Rectal smooth muscle tissue (tissue), 1 donor: ENCODE measurements around the gene MAFF.

Source experiments
- H3K27ac ChIP-seq: one replicate; pipeline ENCODE4 v1.7.0; 2013; ENCODE audit warnings: low read depth, low read length, inconsistent platforms
- H3K27me3 ChIP-seq: one replicate; pipeline ENCODE4 v1.7.0; 2013; ENCODE audit warnings: low read length; ENCODE audit not compliant: control insufficient read depth, insufficient read depth
- H3K36me3 ChIP-seq: one replicate; pipeline ENCODE4 v1.7.0; 2013; ENCODE audit warnings: low read length; ENCODE audit not compliant: control insufficient read depth, insufficient read depth
- H3K4me1 ChIP-seq: one replicate; pipeline ENCODE4 v1.7.0; 2013; ENCODE audit warnings: low read length; ENCODE audit not compliant: control insufficient read depth, insufficient read depth
- H3K4me3 ChIP-seq: one replicate; pipeline ENCODE4 v1.7.0; 2013; ENCODE audit warnings: low read length
- H3K9ac ChIP-seq: one replicate; pipeline ENCODE4 v1.7.0; 2013; ENCODE audit warnings: low read length

The MAFF gene

DNA sequence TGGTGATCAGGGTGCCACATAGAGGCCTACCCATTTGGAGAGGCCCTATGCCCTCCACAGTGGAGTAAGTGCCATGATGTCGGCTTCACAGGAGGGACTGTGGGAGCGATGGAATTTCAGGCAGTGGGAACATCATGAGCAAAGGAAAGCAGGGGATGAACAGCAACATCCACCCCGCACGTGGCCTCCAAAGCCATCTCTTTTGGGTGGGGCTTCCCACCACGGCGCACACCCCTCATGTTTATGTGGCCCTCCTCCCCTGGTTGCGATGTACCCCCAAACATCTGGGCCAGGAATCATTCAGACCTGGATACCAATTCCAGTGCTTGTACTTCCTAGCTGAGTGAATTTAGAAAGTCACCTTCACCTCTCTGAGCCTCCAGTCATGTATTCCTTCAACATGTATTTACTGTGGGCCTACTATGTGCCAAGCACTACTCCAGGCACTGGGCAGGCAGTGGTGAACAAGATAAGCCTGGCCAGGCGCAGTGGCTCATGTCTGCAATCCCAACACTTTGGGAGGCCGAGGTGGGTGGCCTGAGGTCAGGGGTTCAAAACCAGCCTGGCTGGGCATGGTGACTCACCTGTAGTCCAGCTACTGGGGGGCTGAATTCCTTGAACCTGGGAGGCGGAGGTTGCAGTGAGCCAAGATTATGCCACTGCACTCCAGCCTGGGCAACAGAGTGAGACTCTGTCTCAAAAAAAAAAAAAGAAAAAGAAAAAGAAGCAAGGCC, 1.8 kb upstream of the MAFF start:
- Histone ChIP-seq H3K4me1 (peaks cover 14% of the 10 kb centered on the region), H3K9ac (no peak overlapping the region), H3K36me3 (no peaks in the 10 kb centered on the region), H3K4me3 (no peak overlapping the region), H3K27ac (no peak overlapping the region), H3K27me3 (no peaks in the 10 kb centered on the region)

DNA sequence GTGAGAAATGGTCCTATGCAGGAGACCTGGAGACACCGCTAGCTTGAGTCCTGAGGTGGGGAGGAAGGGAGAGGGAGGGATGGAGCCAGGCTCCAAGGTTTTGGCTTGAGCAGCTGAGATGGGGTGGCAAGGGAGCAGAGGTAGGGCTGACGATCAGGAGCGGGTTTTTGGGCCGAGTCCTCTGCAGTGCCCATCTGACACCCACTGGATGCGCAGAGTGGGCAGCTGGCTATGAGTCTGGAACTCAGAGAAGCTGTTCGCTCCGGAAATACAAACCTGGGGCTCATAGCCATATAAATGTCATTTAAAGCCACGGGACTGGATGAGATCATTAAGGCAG, 453 bp upstream of the MAFF start:
- no peaks in the 10 kb centered on the region for H3K27me3 ChIP-seq
- H3K27ac ChIP-seq = peak overlapping the region; percentile 67
- H3K36me3 ChIP-seq = no peaks in the 10 kb centered on the region
- peak overlapping the region; percentile 40 for H3K4me3 ChIP-seq
- no peak overlapping the region for H3K9ac ChIP-seq
- peaks cover 20% of the 10 kb centered on the region for H3K4me1 ChIP-seq

DNA sequence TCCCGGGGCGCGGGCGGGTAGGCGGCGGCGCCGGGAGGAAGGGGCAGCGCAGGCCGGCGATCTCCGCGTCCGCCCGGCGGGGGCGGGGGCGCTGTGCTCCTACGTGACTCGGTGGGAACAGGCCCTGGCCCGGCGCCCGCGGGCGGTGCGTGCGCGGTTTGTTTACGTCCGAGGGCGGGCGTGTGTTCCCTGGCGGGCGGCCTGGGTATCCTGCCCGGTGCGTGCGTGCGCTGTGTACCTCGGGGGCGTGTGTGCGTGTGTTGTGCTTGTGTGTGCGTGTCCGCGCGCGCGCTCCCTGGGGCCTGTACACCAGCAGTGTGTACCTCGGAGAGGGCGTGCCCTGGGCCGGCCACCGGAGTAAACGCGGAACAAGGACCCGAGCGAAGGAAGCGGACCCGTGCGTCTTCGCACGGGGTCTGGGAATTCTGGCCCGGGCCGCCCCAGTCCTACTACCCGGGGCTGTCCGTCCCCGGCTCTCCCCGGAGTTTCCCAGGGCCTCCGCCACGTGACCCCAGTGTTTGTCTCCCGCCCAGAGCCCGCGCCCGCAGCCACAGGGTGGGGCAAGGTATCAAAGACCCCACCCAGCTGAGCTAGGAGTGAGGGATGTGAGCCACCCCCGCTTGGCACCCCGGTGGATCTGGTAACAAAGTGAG, 769 bp downstream of the MAFF start:
- Histone ChIP-seq H3K9ac (peak overlapping the region; percentile 43), H3K36me3 (no peaks in the 10 kb centered on the region), H3K4me3 (peak overlapping the region; percentile 63), H3K4me1 (peaks cover 20% of the 10 kb centered on the region), H3K27me3 (no peaks in the 10 kb centered on the region), H3K27ac (peak overlapping the region; percentile 94)

DNA sequence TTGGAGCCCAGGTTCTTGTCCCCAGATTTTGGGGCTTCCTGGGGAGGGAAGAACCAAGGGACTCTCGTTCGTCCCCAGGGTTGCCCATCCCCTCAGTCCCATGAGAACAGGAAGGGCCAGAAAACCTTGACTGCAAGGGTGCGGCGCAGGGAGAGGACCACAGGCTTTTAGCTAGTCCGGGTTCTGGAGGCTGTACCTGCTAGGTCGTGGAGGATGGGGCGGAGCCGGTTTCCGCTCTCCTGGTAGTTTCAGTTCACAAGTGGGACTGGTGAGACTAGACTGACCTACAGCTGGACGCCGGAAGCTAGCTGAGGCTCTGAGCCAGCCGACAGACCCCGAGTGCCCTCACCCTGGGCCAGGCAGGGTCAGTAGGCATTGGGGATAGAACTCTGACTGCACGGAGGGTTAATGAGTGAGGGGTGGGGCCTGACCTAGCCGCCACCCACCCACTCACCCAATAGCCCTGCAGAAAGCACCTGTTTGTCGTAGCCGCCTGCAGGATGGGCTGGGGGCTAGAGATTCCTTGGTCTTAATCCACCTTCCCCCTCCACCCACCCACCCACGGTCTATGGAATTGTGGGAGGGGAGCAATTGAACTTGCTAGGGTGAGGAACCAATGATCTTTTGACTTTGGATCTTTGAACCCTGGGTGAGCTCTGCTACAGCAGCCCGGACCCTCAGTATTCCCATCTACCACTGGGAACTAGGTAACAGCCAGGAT, 1.5 kb downstream of the MAFF start:
- no peak overlapping the region for H3K9ac ChIP-seq
- H3K4me3 ChIP-seq = peak overlapping the region; percentile 63
- H3K36me3 ChIP-seq = no peaks in the 10 kb centered on the region
- H3K27me3 ChIP-seq = no peaks in the 10 kb centered on the region
- H3K27ac ChIP-seq = peak overlapping the region; percentile 94
- H3K4me1 ChIP-seq = peaks cover 20% of the 10 kb centered on the region

DNA sequence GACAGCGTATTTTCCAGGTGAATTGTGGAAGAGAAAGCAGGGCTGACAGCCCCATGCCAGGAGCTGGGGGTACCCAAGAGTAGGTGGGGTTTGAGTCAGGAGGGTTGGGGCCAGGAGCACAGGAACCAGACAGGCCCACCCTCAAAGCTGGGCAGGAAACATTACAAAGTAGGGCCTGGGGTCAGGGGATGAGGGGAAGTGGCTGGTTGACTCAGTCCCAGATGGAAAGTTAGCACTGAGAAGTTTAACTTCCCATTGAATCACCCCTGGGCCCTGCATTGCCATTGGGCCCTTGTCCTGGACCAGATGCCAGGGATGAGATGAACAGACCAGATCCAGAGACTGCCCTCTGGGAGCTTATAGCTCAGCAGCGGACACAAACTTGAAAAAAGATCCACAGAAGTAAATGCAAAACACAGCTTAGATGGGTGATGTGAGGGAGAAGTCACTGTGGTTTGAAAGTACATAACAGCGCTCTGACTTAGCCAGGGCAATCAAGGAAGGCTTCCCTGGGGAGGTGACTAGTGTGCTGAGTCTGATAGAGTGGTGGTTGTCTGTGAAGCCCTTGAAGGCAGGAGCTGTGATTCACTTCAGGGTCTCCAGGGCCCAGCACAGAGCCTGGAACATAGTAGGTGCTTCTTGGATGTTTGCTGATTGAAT, 2.2 kb downstream of the MAFF start:
- peaks cover 20% of the 10 kb centered on the region for H3K4me1 ChIP-seq
- no peaks in the 10 kb centered on the region for H3K27me3 ChIP-seq
- peak overlapping the region; percentile 63 for H3K4me3 ChIP-seq
- H3K9ac ChIP-seq = no peak overlapping the region
- no peak overlapping the region for H3K27ac ChIP-seq
- H3K36me3 ChIP-seq = no peaks in the 10 kb centered on the region

DNA sequence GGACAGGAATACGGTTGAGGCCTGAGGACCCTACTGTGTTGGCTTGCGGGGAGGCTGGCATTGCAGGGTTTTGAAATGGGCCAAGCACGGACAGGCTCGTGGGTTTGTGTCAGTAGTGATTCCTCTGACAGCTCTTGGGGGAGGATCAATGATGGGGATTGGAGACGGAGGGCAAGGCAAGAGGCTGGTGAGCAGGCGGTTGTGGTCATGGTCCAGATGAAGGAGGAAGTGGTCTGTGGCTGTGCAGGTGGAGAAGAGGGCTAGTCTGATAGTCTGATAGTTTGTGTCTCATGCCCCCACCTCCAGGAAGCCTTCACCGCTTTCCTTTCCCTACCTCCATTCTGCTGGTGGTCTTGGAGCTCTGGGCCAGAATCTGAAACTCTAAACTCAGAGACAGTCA, 3.0 kb downstream of the MAFF start:
- Histone ChIP-seq H3K27ac (no peak overlapping the region), H3K4me1 (peaks cover 20% of the 10 kb centered on the region), H3K27me3 (no peaks in the 10 kb centered on the region), H3K36me3 (no peaks in the 10 kb centered on the region), H3K4me3 (no peak overlapping the region), H3K9ac (no peak overlapping the region)

DNA sequence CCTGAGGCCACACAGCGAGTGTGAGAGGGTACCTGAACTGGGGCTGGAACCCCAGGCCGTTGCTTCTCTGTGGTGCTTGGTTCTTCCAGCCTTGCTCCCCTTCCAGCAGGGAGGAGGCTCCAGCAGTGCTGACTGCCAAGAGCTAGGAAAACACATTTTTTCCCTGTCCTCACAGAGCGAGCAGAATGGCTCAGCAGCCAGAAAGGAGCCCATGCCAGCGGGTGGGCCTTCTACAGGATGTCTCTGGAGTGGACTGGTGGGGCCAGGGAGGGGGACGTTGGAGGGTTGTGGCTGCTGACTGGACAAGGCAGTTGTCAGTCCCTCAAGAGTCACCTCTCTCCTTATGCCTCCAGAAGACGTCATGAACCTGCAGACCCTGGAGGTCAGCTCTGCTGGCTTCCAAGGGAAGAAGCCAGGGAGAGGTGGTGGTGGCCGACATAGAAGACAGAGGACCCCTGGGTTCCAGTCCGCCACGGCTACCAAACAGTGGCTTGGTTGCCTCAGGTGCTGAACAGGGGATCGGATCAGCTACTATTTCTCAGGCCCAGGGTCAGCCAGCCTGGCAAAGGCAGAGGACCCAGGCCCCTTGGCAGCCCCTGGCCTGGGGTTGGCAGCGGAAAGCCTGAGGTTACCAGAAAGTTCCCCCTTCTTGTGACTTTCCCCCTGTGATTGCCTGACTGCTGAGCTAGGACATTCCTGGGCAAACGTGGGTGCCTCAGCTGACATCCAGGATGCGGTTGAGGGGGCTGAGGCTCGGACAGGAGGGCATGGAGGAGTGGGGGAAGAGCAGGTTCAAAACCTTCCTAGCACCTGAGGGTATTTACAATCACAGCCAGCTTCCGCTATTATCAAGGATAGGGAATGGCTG, 3.7 kb downstream of the MAFF start:
- peak overlapping the region; percentile 34 for H3K27ac ChIP-seq
- H3K9ac ChIP-seq = no peak overlapping the region
- no peaks in the 10 kb centered on the region for H3K27me3 ChIP-seq
- peaks cover 20% of the 10 kb centered on the region for H3K4me1 ChIP-seq
- H3K4me3 ChIP-seq = no peak overlapping the region
- no peaks in the 10 kb centered on the region for H3K36me3 ChIP-seq

DNA sequence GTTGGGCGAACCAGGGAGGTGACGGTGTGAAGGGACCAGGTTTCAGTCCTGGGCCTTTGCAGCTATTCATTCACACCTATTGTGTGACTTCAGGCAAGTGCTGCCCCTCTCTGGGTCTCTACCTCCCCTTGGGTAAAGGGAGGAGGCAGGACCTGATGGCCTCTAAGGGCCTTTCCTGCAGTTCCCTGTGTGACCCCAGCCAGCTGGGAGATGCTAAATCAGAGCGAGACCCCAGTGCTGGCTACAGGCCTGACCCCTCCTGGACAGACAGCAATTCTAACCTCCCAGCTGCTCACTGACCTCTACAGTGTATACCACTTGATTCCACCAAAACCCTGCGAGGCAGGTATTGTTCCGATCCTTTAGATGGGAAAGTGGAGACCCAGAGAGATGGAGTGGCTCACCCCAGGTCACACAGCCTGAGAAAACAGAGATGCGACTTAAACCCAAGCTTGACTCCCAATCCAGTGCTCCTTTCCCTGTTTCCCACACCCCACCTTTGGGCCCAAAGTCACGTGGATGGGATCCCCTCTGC, 6.2 kb downstream of the MAFF start:
- Histone ChIP-seq H3K27ac (no peak overlapping the region), H3K4me1 (peaks cover 20% of the 10 kb centered on the region), H3K27me3 (no peaks in the 10 kb centered on the region), H3K9ac (no peak overlapping the region), H3K4me3 (no peak overlapping the region), H3K36me3 (no peaks in the 10 kb centered on the region)

DNA sequence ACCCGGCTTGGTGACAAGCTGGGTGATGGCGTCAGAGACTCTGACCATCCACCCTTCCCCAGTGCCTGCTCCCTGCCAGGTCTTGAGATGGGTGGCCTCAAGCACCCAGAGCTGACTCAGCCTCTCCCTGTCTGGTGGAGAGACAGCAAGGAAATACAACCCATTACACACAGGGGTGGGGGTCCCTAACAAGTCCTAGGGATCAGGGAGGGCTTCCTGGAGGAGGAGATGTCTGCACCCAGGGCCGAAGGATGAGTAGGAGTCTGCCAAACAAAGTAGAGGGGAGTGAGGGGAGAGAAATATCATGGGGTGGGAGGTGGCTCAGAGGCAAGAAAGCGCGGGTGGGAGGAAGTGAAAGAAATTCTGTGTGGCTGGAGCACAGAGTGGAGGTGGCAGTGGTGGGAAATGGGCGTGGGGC, 6.8 kb downstream of the MAFF start:
- Histone ChIP-seq H3K4me1 (peaks cover 19% of the 10 kb centered on the region), H3K9ac (no peak overlapping the region), H3K36me3 (no peaks in the 10 kb centered on the region), H3K27ac (no peak overlapping the region), H3K4me3 (no peak overlapping the region), H3K27me3 (no peaks in the 10 kb centered on the region)

DNA sequence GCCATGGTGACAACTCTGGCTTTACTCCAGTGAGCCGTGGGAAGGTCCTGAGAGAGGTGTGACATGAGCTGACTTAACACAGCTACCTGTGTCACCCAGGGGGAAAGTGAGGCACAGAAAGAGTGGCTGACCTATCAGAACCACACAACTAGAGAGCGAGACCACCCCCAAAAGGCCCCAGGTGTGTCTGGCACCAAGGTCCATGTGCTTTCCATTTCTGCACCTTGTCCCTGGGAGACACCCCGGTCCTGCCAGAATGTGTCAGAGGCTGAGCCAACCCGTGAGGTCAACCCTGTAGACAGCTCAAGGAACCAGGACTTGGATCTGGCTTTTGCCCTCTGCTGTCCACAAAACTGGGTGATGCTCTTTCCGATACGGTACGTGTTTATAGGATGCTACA, 9.8 kb downstream of the MAFF start:
- Histone ChIP-seq H3K4me3 (no peak overlapping the region), H3K36me3 (no peaks in the 10 kb centered on the region), H3K9ac (no peak overlapping the region), H3K27ac (no peak overlapping the region), H3K27me3 (no peaks in the 10 kb centered on the region), H3K4me1 (peaks cover 6% of the 10 kb centered on the region)

DNA sequence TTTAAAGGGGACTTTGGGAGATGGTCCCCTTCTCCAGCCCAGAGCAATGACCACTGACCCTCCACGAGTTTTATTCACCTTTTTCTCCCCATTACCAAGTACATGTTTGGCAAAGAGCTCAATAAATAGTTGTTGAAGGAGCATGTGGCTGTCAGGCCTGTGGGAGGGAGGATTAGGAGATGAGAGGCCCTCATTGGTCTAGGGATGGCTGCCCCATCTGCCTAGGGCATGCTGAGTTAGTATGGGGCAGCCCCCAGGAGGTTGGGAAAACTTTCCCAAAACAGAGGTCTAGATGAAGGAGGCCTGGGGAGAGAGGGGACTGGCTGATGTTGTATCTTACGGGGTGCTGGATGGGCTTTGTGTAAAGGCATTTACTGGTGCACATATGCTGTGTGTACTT, 10.6 kb downstream of the MAFF start:
- Histone ChIP-seq H3K36me3 (no peaks in the 10 kb centered on the region), H3K9ac (no peak overlapping the region), H3K4me3 (no peak overlapping the region), H3K4me1 (peaks cover 6% of the 10 kb centered on the region), H3K27ac (no peak overlapping the region), H3K27me3 (no peaks in the 10 kb centered on the region)
